Lung (tissue), 12 donors: Measurements from ENCODE around the gene SLC2A9. TPM values are rescaled to one million over a fixed set of nuclear protein-coding genes. Genes with fewer than 3 reads are reported as not detected.

Experiments used
- ATAC-seq: fragments of 200-7000 bp; cut with Tn5 transposase; one replicate; pipeline ENCODE4 v1.9.1; 2020; ENCODE audit warnings: moderate number of reproducible peaks; ENCODE audit not compliant: insufficient read depth, low FRiP score
- DNase-seq, 3 donors: peaks; one replicate each; pipeline ENCODE4 v3.0.0-alpha.2; 2013 to 2017
- H3K27ac ChIP-seq, 2 donors: one replicate each; pipeline ENCODE4 v1.5.1; 2013; ENCODE audit warnings: mild to moderate bottlenecking in 2 of 2, moderate library complexity in 2 of 2, control low read depth in 1 of 2, inconsistent platforms in 1 of 2, low read depth in 1 of 2, low read length in 1 of 2
- H3K27me3 ChIP-seq, 3 donors: one replicate each; pipeline ENCODE4 v1.5.1; 2013; ENCODE audit warnings: low read length in 2 of 3; ENCODE audit not compliant: control insufficient read depth in 3 of 3, insufficient read depth in 3 of 3
- H3K36me3 ChIP-seq, 4 donors: one replicate each; pipeline ENCODE4 v1.5.1; 2013; ENCODE audit warnings: low read length in 4 of 4, mild to moderate bottlenecking in 1 of 4, moderate library complexity in 1 of 4; ENCODE audit not compliant: control insufficient read depth in 4 of 4, insufficient read depth in 4 of 4
- H3K4me1 ChIP-seq, 5 donors: one replicate each; pipeline ENCODE4 v1.5.1; 2013; ENCODE audit warnings: low read length in 5 of 5, mild to moderate bottlenecking in 2 of 5, moderate library complexity in 1 of 5; ENCODE audit not compliant: control insufficient read depth in 5 of 5, insufficient read depth in 5 of 5
- H3K4me3 ChIP-seq: one replicate; pipeline ENCODE4 v1.5.1; 2013; ENCODE audit warnings: mild to moderate bottlenecking, control low read depth, moderate library complexity
- H3K9ac ChIP-seq, 2 donors: one replicate each; pipeline ENCODE4 v1.5.1; 2013; ENCODE audit warnings: low read length in 2 of 2, control low read depth in 1 of 2; ENCODE audit not compliant: insufficient read depth in 1 of 2
- H3K9me3 ChIP-seq, 4 donors: one replicate each; pipeline ENCODE4 v1.5.1; 2013; ENCODE audit warnings: low read length in 3 of 4, mild to moderate bottlenecking in 1 of 4, moderate library complexity in 1 of 4; ENCODE audit not compliant: control insufficient read depth in 4 of 4, insufficient read depth in 3 of 4
- WGBS, 2 donors: extraction: QIAGEN DNeasy Blood & Tissue Kit; methylation state at CpG; one replicate each; pipeline ENCODE4 v1.1.7; 2013; 5-methylcytosine and 5-hydroxymethylcytosine counted together
- polyA plus RNA-seq, 2 donors: library from polyadenylated mRNA; stranded (reverse); fragments of 200-250 nt; gene quantifications; one replicate each; pipeline ENCODE4 v1.2.1, GENCODE V29; 2013
- total RNA-seq, 2 donors: library from RNA; depleted of rRNA in 1 of 2; stranded (reverse); fragments of >200 nt in 1 of 2; gene quantifications; one replicate each; pipeline ENCODE4 v1.2.1, GENCODE V29; 2014 to 2021
- TF ChIP-seq, protein P1 (sequence below): IDR thresholded peaks from 2 replicates; pipeline ENCODE4 v1.5.1; 2012; ENCODE audit warnings: mild to moderate bottlenecking; ENCODE audit errors: control extremely low read depth, extremely low read depth
- donor health status: control.
- donor health status: control.
- donor health status: Bipolar disorder and iron deficiency.
- donor health status: healthy.
- donor health status: DM: yes; HTN: yes; CAD: no.

SLC2A9 gene
- total and polyA plus RNA-seq, 4 donors: 2.9 to 18.6 (median 7.6) TPM

DNA sequence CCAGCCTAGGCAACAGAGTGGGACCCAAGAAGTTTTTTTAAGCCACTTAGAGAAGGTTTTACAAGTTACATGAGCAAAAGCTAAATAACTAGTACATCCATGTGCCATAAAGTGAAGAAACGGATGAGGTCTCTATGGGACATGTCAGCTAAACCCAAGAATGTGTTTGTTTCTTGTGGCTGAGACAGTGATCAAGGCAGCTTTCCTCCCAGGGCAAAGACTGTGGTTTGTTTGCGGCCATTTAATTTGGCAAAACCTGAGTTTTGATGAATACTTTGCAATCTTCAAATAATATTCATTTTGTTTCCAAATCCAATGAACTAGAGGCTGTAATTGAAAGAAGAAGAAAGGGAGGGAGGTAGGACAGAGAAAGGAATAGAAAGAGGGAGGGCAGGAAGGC lies 44.9 kb upstream of the SLC2A9 start:
- H3K9ac ChIP-seq: no peak overlapping the region
- no peak overlapping the region for H3K27ac ChIP-seq
- no peak overlapping the region for H3K4me3 ChIP-seq
- 47 to 74% methylated on average over 2 of the region's 2 CpGs for WGBS, 2 donors
- no peak for DNase-seq
- no peaks in the 10 kb centered on the region for H3K27me3 ChIP-seq
- ATAC-seq: no peak
- TF ChIP-seq, protein P1, sequence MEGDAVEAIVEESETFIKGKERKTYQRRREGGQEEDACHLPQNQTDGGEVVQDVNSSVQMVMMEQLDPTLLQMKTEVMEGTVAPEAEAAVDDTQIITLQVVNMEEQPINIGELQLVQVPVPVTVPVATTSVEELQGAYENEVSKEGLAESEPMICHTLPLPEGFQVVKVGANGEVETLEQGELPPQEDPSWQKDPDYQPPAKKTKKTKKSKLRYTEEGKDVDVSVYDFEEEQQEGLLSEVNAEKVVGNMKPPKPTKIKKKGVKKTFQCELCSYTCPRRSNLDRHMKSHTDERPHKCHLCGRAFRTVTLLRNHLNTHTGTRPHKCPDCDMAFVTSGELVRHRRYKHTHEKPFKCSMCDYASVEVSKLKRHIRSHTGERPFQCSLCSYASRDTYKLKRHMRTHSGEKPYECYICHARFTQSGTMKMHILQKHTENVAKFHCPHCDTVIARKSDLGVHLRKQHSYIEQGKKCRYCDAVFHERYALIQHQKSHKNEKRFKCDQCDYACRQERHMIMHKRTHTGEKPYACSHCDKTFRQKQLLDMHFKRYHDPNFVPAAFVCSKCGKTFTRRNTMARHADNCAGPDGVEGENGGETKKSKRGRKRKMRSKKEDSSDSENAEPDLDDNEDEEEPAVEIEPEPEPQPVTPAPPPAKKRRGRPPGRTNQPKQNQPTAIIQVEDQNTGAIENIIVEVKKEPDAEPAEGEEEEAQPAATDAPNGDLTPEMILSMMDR: no peak
- peaks cover 0 to 4% (median 0%) of the 10 kb centered on the region in 5 donors for H3K4me1 ChIP-seq
- no peaks in the 10 kb centered on the region for H3K9me3 ChIP-seq
- H3K36me3 ChIP-seq: peaks cover 0 to 18% (median 4%) of the 10 kb centered on the region in 4 donors

DNA sequence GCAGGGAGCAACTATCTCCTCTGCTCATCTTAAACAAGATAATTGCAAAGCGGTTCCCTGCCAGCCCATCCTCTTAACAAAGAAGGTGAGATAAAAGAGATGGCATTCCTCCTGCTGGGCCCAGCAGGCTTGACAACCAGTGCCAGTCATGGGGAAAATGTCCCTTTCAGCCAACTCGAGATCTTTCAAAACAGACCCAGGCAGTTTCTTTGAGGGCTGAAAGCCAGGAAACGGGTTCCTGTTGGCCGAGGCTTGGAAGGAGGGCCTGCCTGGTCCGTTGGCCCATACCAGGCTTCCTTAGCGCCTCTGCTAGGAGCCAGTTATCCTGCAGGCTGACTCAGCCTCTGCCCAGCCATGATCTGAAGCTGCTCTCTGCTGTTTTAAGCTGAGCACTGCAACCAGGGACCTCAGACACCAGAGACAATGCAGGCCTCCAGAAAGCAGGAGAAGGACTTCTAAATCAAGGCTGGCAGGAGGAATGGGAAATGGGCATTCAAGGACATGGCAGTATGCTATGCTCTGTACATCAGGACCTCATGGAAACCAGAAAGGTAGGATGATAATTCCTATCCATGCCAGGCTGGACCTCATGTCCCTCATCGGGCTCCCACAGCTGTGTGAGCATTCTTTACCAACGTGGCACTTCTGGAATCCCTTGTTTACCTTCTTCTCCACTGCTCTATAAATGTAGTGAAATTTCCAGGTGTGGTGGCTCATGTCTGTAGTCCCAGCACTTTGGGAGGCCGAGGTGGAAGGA lies 42.4 kb upstream of the SLC2A9 start:
- peaks cover 0 to 4% (median 0%) of the 10 kb centered on the region in 5 donors for H3K4me1 ChIP-seq
- H3K9ac ChIP-seq: no peak overlapping the region
- H3K27ac ChIP-seq: peak overlapping the region in 1 of 2 donors; percentile 20
- no peaks in the 10 kb centered on the region for H3K27me3 ChIP-seq
- no peak overlapping the region for H3K4me3 ChIP-seq
- DNase-seq: peak; percentile 52 to 73 (median 59)
- peaks cover 0 to 10% (median 4%) of the 10 kb centered on the region in 4 donors for H3K36me3 ChIP-seq
- no peaks in the 10 kb centered on the region for H3K9me3 ChIP-seq
- ATAC-seq: peak; percentile 72
- 42 to 48% methylated on average over 9 of the region's 9 CpGs for WGBS, 2 donors
- TF ChIP-seq, protein P1: peak; percentile 66

DNA sequence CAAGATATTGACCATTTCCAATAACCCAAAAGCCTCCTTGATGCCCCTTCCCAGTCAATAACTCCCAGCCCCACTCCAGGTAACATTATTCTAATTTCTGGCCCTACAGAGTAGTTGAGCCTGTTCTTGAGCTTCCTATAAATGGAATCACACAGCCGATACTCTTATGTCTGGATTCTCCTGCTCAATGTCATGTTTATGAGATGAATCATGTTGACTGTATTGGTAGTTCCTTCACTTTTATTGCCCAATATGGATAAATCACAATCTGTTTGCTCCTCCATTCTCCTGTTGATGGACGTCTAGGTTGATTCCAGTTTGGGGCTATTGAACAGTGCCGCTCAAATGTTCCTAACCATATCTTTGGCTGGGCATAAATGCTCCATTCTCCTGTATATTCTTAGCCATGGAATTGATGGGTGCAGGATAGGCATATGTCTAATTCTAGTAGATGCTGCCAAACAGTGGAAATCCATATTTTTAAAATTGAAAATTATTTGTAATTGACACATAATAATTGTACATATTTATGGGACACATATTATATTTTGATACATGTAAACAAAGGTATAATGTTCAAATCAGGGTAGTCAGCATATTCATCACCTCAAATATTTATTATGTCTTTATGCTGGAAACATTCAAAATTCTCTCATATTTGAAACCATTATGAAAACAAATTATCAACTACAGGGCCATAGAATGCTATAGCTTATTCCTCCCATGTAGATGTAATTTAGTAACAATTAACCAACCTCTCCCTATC lies 40.5 kb upstream of the SLC2A9 start:
- Histone ChIP-seq H3K9ac (no peak overlapping the region), H3K27ac (no peak overlapping the region), H3K4me1 (peaks cover 0 to 4% (median 0%) of the 10 kb centered on the region in 5 donors), H3K9me3 (no peaks in the 10 kb centered on the region), H3K4me3 (no peak overlapping the region), H3K27me3 (no peaks in the 10 kb centered on the region), H3K36me3 (peaks cover 0 to 6% (median 1%) of the 10 kb centered on the region in 4 donors)
- DNase-seq (no peak), ATAC-seq (no peak)
- WGBS, 2 donors: 94 to 98% methylated on average over 3 of the region's 3 CpGs
- TF ChIP-seq, protein P1: no peak
